ENCODE data around the gene SPEF1. TPM values are rescaled to one million over a fixed set of nuclear protein-coding genes. Genes with fewer than 3 reads are reported as not detected.

The SPEF1 gene
- total and polyA plus RNA-seq, 2 of the 13 experiments (the other 11 are each of a cell fraction or from before 2014, with no cell fraction given): 0.11 to 0.27 TPM

- TF ChIP-seq AHDC1 (CRISPR knock-in tag; IDR thresholded peaks at IDR 0.05; ENCODE audit: borderline replicate concordance): peak; percentile 54; the same call in 1 of the 2 replicates
- TF ChIP-seq ZMYM4 (CRISPR knock-in tag; IDR thresholded peaks at IDR 0.05): no peak
- TF ChIP-seq ZGPAT (CRISPR knock-in tag; IDR thresholded peaks at IDR 0.05): peak; percentile 27; the same call in 1 of the 2 replicates
- TF ChIP-seq AFF4 (CRISPR knock-in tag; IDR thresholded peaks at IDR 0.05): no peak
- no peak for TF ChIP-seq KLF15 (CRISPR knock-in tag; IDR thresholded peaks at IDR 0.05; ENCODE audit: borderline replicate concordance)
- no peak for TF ChIP-seq NCOR1 (IDR thresholded peaks at IDR 0.05; ENCODE audit: borderline replicate concordance, low read length)
- TF ChIP-seq FOXA3 (CRISPR knock-in tag; IDR thresholded peaks at IDR 0.05): peak; percentile 47; the same call in 1 of the 2 replicates
- TF ChIP-seq, protein P1, sequence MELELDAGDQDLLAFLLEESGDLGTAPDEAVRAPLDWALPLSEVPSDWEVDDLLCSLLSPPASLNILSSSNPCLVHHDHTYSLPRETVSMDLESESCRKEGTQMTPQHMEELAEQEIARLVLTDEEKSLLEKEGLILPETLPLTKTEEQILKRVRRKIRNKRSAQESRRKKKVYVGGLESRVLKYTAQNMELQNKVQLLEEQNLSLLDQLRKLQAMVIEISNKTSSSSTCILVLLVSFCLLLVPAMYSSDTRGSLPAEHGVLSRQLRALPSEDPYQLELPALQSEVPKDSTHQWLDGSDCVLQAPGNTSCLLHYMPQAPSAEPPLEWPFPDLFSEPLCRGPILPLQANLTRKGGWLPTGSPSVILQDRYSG (CRISPR knock-in tag; IDR thresholded peaks at IDR 0.05): no peak
- TF ChIP-seq HHEX (CRISPR knock-in tag; IDR thresholded peaks at IDR 0.05): no peak
- TF ChIP-seq ZNF784 (CRISPR knock-in tag; IDR thresholded peaks at IDR 0.05; ENCODE audit: borderline replicate concordance): no peak
- peak; percentile 37 for TF ChIP-seq GATAD2A (CRISPR knock-in tag; IDR thresholded peaks at IDR 0.05)
- TF ChIP-seq SOX13 (IDR thresholded peaks at IDR 0.05): no peak
- TF ChIP-seq SOX13 (CRISPR knock-in tag; conservative IDR thresholded peaks at IDR 0.05 in 1 of 2, IDR thresholded peaks at IDR 0.05 in 1 of 2): peak in 1 of 2 experiments; percentile 69; a peak in 2 of 4 replicates
- TF ChIP-seq ZNF644 (CRISPR knock-in tag; IDR thresholded peaks at IDR 0.05; ENCODE audit: low read depth): no peak
- no peak for TF ChIP-seq ZNF138 (CRISPR knock-in tag; IDR thresholded peaks at IDR 0.05; ENCODE audit: low read depth)
- peak; percentile 70; the same call in 1 of the 2 replicates for TF ChIP-seq KDM1A (CRISPR knock-in tag; IDR thresholded peaks at IDR 0.05)
These were observed 42.9 kb downstream of the SPEF1 start (continued) for GRCh38 chr20:3738111-3739053.
